ENCODE results near the gene LDAH.

Gene LDAH

GRCh38 chr2:20645761-20646160 lies 177.1 kb downstream of the LDAH start:
- intact Hi-C loops (cut with DNase I; ENCODE audit: low total_unique reads), result loop anchor here (5.0 kb wide), 1 partner anchor 268 kb away; no protein-coding TSS in a partner anchor
- no peaks in the 10 kb centered on the region for H3K27me3 ChIP-seq
- peaks cover 3 to 59% (median 47%) of the 10 kb centered on the region in 4 donors for H3K4me1 ChIP-seq
- no peak overlapping the region for H3K4me3 ChIP-seq
- no peak for TF ChIP-seq CTCF (IDR thresholded peaks at IDR 0.05)
- H3K36me3 ChIP-seq, result peaks cover 17 to 50% (median 32%) of the 10 kb centered on the region in 3 donors
- DNase-seq, result no peak
- no peaks in the 10 kb centered on the region for H3K9me3 ChIP-seq
- H3K27ac ChIP-seq, result peak overlapping the region; percentile 95 to 98

- peaks cover 3 to 63% (median 50%) of the 10 kb centered on the region in 4 donors for H3K4me1 ChIP-seq
- intact Hi-C loops (cut with DNase I; ENCODE audit: low total_unique reads), result loop anchor here (5.0 kb wide), 1 partner anchor 268 kb away; no protein-coding TSS in a partner anchor
- H3K27me3 ChIP-seq, result no peaks in the 10 kb centered on the region
- H3K27ac ChIP-seq, result peak overlapping the region; percentile 95 to 98
- no peaks in the 10 kb centered on the region for H3K9me3 ChIP-seq
- TF ChIP-seq CTCF (IDR thresholded peaks at IDR 0.05), result no peak
- no peak for DNase-seq
- peaks cover 21 to 55% (median 35%) of the 10 kb centered on the region in 3 donors for H3K36me3 ChIP-seq
- H3K4me3 ChIP-seq, result no peak overlapping the region
Measured at GRCh38 chr2:20645301-20645701, 177.6 kb downstream of the LDAH start.

- no peak for TF ChIP-seq CTCF (IDR thresholded peaks at IDR 0.05)
- peak overlapping the region; percentile 95 to 98 for H3K27ac ChIP-seq
- H3K4me3 ChIP-seq, result no peak overlapping the region
- H3K9me3 ChIP-seq, result no peaks in the 10 kb centered on the region
- H3K36me3 ChIP-seq, result peaks cover 21 to 69% (median 38%) of the 10 kb centered on the region in 3 donors
- no peak for DNase-seq
- H3K27me3 ChIP-seq, result no peaks in the 10 kb centered on the region
- H3K4me1 ChIP-seq, result peaks cover 3 to 63% (median 40%) of the 10 kb centered on the region in 4 donors
- intact Hi-C loops (cut with DNase I; ENCODE audit: low total_unique reads), result no loop called here
Measured at GRCh38 chr2:20643826-20644225, 179.1 kb downstream of the LDAH start.

GRCh38 chr2:20643060-20643459 lies 179.8 kb downstream of the LDAH start:
- H3K4me3 ChIP-seq, result no peak overlapping the region
- no peaks in the 10 kb centered on the region for H3K9me3 ChIP-seq
- H3K27ac ChIP-seq, result peak overlapping the region; percentile 95 to 98
- intact Hi-C loops (cut with DNase I; ENCODE audit: low total_unique reads), result no loop called here
- H3K4me1 ChIP-seq, result peaks cover 3 to 63% (median 39%) of the 10 kb centered on the region in 4 donors
- peaks cover 21 to 75% (median 38%) of the 10 kb centered on the region in 3 donors for H3K36me3 ChIP-seq
- DNase-seq, result no peak
- no peaks in the 10 kb centered on the region for H3K27me3 ChIP-seq
- no peak for TF ChIP-seq CTCF (IDR thresholded peaks at IDR 0.05)

- Histone ChIP-seq H3K4me3 (no peak overlapping the region), H3K4me1 (peaks cover 3 to 63% (median 42%) of the 10 kb centered on the region in 4 donors), H3K9me3 (no peaks in the 10 kb centered on the region), H3K36me3 (peaks cover 21 to 79% (median 38%) of the 10 kb centered on the region in 3 donors), H3K27ac (peak overlapping the region; percentile 95 to 98), H3K27me3 (no peaks in the 10 kb centered on the region)
- intact Hi-C loops (cut with DNase I; ENCODE audit: low total_unique reads), result no loop called here
- peak; percentile 84 to 91 for DNase-seq
- TF ChIP-seq CTCF (IDR thresholded peaks at IDR 0.05), result peak; percentile 96 to 98
Measured at GRCh38 chr2:20642055-20642971, 180.6 kb downstream of the LDAH start.
